Bronchial epithelial cell (primary cell): ENCODE results near the gene ANO4. TPM values are rescaled to one million over a fixed set of nuclear protein-coding genes. Genes with fewer than 3 reads are reported as not detected.

Experiments
- DNase-seq: peaks from one replicate; pipeline ENCODE4 v3.0.0-alpha.2; 2010; ENCODE audit warnings: low read depth
- FAIRE-seq: peaks from 2 replicates; lab custom pipeline; 2011; peaks lifted over from hg19 to GRCh38; lab: Jason Lieb, UNC
- H3K27me3 ChIP-seq: 2 replicates; pipeline ENCODE4 v1.5.1; 2011; ENCODE audit warnings: low read length; ENCODE audit not compliant: control insufficient read depth, insufficient read depth
- H3K36me3 ChIP-seq: 2 replicates; pipeline ENCODE4 v1.5.1; 2011; ENCODE audit warnings: low read length; ENCODE audit not compliant: control insufficient read depth, insufficient read depth
- H3K4me3 ChIP-seq: 2 replicates; pipeline ENCODE4 v1.5.1; 2011; ENCODE audit warnings: mild to moderate bottlenecking, low read depth, low read length, control low read depth
- total RNA-seq: library from RNA; depleted of rRNA; stranded (reverse); fragments of >200 nt; gene quantifications from 2 replicates; pipeline ENCODE4 v1.2.1, GENCODE V29; 2014
- TF ChIP-seq, protein P1 (sequence below): IDR thresholded peaks from 2 replicates; pipeline ENCODE4 v1.5.1; 2011; ENCODE audit warnings: mild to moderate bottlenecking, moderate library complexity, low read length, control low read depth, inconsistent platforms; ENCODE audit not compliant: insufficient read depth, severe bottlenecking

Gene ANO4
- total RNA-seq, 1 donor from 2014 or later = 2.4 TPM

DNA sequence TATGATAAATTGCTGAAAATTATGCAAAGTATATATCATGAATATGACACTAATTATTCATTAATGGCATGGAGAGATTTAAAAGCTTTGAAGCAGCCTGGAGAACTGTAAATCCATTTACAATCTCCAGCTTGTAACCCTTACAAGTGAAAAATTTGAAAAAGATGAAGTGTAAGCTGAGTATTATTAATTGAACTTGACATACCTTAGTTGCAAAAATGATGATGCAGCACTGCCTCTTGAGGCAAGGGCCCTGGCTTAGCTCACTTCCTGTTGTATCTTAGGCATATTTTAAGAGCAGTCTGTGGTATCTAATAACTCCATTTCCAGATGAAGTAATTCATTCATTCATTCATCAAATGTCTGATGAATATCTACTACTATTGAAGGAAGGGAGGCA, 158.6 kb downstream of the ANO4 start:
- TF ChIP-seq, protein P1, sequence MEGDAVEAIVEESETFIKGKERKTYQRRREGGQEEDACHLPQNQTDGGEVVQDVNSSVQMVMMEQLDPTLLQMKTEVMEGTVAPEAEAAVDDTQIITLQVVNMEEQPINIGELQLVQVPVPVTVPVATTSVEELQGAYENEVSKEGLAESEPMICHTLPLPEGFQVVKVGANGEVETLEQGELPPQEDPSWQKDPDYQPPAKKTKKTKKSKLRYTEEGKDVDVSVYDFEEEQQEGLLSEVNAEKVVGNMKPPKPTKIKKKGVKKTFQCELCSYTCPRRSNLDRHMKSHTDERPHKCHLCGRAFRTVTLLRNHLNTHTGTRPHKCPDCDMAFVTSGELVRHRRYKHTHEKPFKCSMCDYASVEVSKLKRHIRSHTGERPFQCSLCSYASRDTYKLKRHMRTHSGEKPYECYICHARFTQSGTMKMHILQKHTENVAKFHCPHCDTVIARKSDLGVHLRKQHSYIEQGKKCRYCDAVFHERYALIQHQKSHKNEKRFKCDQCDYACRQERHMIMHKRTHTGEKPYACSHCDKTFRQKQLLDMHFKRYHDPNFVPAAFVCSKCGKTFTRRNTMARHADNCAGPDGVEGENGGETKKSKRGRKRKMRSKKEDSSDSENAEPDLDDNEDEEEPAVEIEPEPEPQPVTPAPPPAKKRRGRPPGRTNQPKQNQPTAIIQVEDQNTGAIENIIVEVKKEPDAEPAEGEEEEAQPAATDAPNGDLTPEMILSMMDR = no peak
- Histone ChIP-seq H3K27me3 (no peaks in the 10 kb centered on the region), H3K36me3 (no peaks in the 10 kb centered on the region), H3K4me3 (no peak overlapping the region)
- peak; percentile 18 for DNase-seq
- no peak for FAIRE-seq

DNA sequence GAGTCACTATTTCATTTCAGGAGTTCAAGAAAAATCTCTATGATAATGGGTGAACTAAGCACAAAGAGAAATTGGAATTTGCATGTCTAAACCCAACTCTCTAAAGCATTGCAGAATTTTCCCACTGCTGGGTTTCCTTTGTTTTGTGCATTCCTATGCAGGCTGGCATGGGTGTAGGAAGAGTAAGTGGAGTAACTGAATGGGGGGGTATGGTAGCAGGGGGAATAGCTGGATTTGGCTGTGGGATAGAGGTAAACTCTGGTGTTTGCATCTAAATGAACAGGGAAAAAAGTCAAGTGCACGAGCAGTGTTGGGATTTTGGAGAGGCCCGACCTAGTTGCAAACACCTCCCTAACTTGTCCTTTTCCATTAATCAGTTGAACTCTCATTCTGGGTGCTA, 159.1 kb downstream of the ANO4 start:
- Histone ChIP-seq H3K27me3 (no peaks in the 10 kb centered on the region), H3K36me3 (no peaks in the 10 kb centered on the region), H3K4me3 (no peak overlapping the region)
- no peak for FAIRE-seq
- no peak for DNase-seq
- TF ChIP-seq, protein P1 = no peak

DNA sequence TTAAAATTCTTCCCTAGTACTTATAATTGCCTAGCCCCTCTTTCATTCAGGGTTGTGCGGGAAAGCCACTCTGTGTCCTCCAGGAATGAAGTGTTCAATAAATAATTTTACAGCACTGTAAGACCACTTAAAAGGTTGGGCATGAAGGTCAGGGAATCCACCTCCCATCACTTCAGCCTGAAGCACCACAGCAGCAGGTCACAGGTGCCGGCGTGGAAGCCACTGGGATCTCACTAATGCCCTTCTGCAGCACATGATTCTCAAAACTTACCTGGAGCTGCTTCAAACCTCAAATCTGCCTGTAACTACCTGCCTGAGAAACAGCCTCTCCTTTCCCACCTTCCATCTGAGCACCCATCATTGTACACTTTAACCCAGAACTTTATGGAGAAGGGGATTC, 159.5 kb downstream of the ANO4 start:
- Histone ChIP-seq H3K4me3 (no peak overlapping the region), H3K36me3 (no peaks in the 10 kb centered on the region), H3K27me3 (no peaks in the 10 kb centered on the region)
- no peak for DNase-seq
- TF ChIP-seq, protein P1 = no peak
- no peak for FAIRE-seq

DNA sequence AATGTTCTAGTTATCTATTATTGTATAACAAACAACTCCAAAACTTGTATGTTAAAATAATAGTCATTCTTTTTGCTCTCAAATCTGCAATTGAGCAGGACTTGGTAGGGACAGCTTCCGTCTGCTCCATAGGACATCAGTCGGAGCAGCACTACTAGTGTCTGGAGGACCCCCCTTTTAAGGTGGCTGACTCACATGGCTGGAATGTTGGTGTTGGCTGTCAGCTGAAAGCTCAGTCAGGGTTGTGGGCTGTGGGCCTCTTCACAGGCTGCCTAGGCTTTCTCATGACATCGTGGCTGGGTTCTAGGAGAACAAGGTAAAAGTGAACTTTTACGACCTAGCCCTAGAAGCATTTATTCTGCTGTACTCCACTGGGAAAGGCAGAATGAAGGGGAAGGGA, 160.6 kb downstream of the ANO4 start:
- H3K27me3 ChIP-seq = no peaks in the 10 kb centered on the region
- FAIRE-seq (no peak), DNase-seq (peak; percentile 21)
- TF ChIP-seq, protein P1 = no peak
- H3K36me3 ChIP-seq = no peaks in the 10 kb centered on the region
- H3K4me3 ChIP-seq = no peak overlapping the region

DNA sequence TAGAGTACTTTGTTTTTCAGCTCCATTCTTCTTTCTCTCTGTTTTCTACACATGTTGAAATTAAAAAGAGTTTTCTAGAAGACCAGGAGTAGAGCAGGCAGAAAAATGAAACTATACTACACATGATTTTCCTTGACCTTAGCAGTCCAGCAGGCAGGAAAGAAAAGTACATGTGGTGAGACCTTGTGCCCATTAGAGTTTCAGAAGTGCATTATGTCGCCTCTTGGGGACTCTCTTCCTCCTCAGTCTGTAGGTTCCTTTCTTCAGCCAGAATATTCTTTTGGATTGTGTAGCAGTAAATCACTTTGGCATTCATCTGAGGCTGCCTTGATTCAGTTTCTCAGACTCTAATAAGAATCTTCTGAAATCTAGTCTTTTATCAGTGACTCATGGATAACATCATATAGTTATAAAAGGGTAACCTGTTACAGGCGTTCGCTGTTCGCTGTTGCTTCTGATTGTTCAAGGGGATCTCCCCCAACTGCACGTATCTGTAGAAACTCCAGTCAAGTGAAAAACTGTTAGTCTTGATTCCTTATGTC, 161.8 kb downstream of the ANO4 start:
- TF ChIP-seq, protein P1 = no peak
- H3K36me3 ChIP-seq = no peaks in the 10 kb centered on the region
- peak; percentile 23 for FAIRE-seq
- no peaks in the 10 kb centered on the region for H3K27me3 ChIP-seq
- H3K4me3 ChIP-seq = no peak overlapping the region
- no peak for DNase-seq

DNA sequence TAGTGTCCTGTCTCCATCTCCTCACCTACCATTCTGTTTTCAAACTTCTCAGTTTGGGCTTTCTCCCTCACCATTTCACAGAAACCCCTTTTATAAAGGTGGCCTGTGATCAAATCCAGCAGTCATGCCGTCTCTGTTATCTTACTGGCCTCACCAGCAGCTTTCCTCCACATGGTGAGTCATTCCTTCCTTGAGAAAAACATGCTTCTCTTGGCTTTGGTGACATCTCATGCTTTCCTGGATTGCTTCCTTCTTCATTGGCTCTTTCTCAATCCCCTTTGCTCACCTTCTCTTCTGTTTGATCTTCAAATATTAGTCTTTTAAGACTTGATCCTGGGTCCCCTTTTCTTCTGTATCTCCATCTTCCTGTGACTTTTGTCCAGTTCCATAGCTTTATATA, 164.9 kb downstream of the ANO4 start:
- no peak overlapping the region for H3K4me3 ChIP-seq
- TF ChIP-seq, protein P1 = no peak
- H3K36me3 ChIP-seq = no peaks in the 10 kb centered on the region
- FAIRE-seq = no peak
- no peaks in the 10 kb centered on the region for H3K27me3 ChIP-seq
- DNase-seq = peak; percentile 45
